ENCODE data around the gene ZNF277. TPM values are rescaled to one million over a fixed set of nuclear protein-coding genes. Genes with fewer than 3 reads are reported as not detected.
"Not testable (repeated sequence)": the region's sequence is repeated elsewhere in the genome, so short reads cannot be mapped to it uniquely, and the experiment has no call there.

The ZNF277 gene
- total RNA-seq, 1 experiment from 2014 or later = 13.1 TPM

DNA sequence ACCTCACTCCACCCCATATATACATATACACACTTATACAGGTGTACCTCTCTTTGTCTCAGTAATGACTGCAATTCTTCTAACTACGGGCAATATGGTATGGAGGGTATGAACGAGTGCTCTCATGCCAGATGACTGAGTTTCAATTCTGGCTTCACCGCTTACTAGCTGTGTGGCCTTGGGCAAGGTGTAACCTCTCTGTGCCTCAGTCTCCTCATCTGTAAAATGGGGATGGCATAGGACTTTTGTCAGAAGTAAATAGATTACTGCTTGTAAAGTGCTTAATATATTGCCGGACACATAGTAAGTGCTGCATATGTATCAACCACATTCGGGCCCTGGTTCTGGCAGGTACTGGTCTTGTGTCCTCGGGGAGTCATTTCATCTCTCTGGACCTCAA, 183.7 kb downstream of the ZNF277 start:
- WGBS (ENCODE audit: extremely low coverage, insufficient read length, low lambda C conversion rate) = no CpG with 5 or more reads among the region's 6 CpGs
- Histone ChIP-seq H3K9ac (ENCODE audit: extremely low read depth, insufficient read length, low read length) (no peak overlapping the region), H3K4ac (ENCODE audit: low read depth, low read length) (no peak overlapping the region), H3K18ac (ENCODE audit: insufficient read length, low read depth, low read length) (no peak overlapping the region), H4K91ac (ENCODE audit: insufficient read length, low read depth, low read length) (no peak overlapping the region), H2BK120ac (ENCODE audit: low read depth, low read length, poor library complexity, severe bottlenecking) (no peak overlapping the region), H3K23me2 (ENCODE audit: insufficient read length, low read depth, low read length, poor library complexity, severe bottlenecking) (no peaks in the 10 kb centered on the region), H3T11ph (ENCODE audit: low read length) (no peak overlapping the region), H2BK5ac (ENCODE audit: insufficient read length, low read length) (no peak overlapping the region), H3K27ac (ENCODE audit: insufficient read length, low read depth, low read length) (no peak overlapping the region), H4K8ac (replicated peaks; ENCODE audit: insufficient read length, low read depth, low read length) (no peak overlapping the region), H2BK20ac (ENCODE audit: low read depth, low read length, poor library complexity, severe bottlenecking) (no peak overlapping the region), H3K56ac (ENCODE audit: insufficient read length, low read depth, low read length) (no peak overlapping the region), H2BK15ac (ENCODE audit: low read depth, low read length) (no peak overlapping the region), H3K27me3 (ENCODE audit: insufficient read depth, low read length) (no peaks in the 10 kb centered on the region), H3K14ac (ENCODE audit: insufficient read depth, low read length) (no peak overlapping the region), H3K23ac (ENCODE audit: insufficient read length, low read depth, low read length) (no peak overlapping the region), H4K20me1 (ENCODE audit: control insufficient read depth, insufficient read depth, insufficient read length) (no peaks in the 10 kb centered on the region), H3K79me2 (ENCODE audit: insufficient read depth, low read length) (no peaks in the 10 kb centered on the region), H2AK5ac (ENCODE audit: insufficient read length, low read length) (no peak overlapping the region), H3K79me1 (ENCODE audit: insufficient read depth, low read depth, low read length, poor library complexity, severe bottlenecking) (no peaks in the 10 kb centered on the region), H3K4me2 (ENCODE audit: insufficient read depth, insufficient read length, low read length) (no peak overlapping the region), H3K9me3 (ENCODE audit: control insufficient read depth, low read depth, low read length) (no peaks in the 10 kb centered on the region), H4K5ac (ENCODE audit: insufficient read length, low read depth, low read length) (no peak overlapping the region), H3K4me1 (ENCODE audit: insufficient read depth, low read length) (peaks cover 2% of the 10 kb centered on the region; the same call in 1 of the 2 replicates), H2BK12ac (ENCODE audit: insufficient read length, low read depth, low read length) (no peak overlapping the region), H2AFZ (ENCODE audit: low read length) (no peak overlapping the region)
- no peaks in the 10 kb centered on the region; a peak in 1 of 5 replicates for H3K9me3 Mint-ChIP-seq
- H3K4me1 Mint-ChIP-seq = peaks cover 4 to 8% of the 10 kb centered on the region in 2 experiments; a peak in 3 of 4 replicates
- H3K4me3 Mint-ChIP-seq = no peak overlapping the region
- no peak for DNase-seq
- TF ChIP-seq, protein P1, sequence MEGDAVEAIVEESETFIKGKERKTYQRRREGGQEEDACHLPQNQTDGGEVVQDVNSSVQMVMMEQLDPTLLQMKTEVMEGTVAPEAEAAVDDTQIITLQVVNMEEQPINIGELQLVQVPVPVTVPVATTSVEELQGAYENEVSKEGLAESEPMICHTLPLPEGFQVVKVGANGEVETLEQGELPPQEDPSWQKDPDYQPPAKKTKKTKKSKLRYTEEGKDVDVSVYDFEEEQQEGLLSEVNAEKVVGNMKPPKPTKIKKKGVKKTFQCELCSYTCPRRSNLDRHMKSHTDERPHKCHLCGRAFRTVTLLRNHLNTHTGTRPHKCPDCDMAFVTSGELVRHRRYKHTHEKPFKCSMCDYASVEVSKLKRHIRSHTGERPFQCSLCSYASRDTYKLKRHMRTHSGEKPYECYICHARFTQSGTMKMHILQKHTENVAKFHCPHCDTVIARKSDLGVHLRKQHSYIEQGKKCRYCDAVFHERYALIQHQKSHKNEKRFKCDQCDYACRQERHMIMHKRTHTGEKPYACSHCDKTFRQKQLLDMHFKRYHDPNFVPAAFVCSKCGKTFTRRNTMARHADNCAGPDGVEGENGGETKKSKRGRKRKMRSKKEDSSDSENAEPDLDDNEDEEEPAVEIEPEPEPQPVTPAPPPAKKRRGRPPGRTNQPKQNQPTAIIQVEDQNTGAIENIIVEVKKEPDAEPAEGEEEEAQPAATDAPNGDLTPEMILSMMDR (conservative IDR thresholded peaks at IDR 0.05) = no peak
- peaks cover 0 to 2% (median 0%) of the 10 kb centered on the region in 3 experiments; a peak in 1 of 7 replicates for H3K36me3 Mint-ChIP-seq (ENCODE audit: insufficient read depth in 1 of 3, low read depth in 3 of 3)
- peaks cover 7% of the 10 kb centered on the region; the same call in 1 of the 2 replicates for H3K27me3 Mint-ChIP-seq (ENCODE audit: low read depth)
- no peak overlapping the region for H3K27ac Mint-ChIP-seq

DNA sequence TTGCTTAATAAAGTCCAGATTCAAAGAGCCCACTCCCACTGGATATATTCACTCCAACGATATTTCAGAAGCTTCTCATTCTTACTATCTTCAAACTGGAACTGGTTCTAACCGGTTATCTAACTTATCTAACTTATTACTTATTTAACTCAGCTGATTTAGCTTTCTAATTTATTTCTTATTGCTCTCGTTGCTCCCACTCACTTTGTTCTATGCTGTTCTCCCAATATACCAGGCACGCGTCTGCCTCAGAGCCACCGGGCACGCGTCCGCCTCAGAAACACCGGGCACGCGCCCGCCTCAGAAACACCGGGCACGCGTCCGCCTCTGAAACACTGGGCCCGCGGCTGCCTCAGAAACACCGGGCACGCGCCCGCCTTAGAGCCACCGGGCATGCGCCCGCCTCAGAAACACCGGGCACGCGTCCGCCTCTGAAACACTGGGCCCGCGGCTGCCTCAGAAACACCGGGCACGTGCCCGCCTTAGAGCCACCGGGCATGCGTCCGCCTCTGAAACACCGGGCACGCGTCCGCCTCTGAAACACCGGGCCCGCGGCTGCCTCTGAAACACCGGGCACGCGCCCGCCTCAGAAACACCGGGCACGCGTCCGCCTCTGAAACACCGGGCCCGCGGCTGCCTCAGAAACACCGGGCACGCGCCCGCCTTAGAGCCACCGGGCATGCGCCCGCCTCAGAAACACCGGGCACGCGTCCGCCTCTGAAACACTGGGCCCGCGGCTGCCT, 184.8 kb downstream of the ZNF277 start:
- H3K18ac ChIP-seq (ENCODE audit: insufficient read length, low read depth, low read length); H3T11ph ChIP-seq (ENCODE audit: low read length); H3K4ac ChIP-seq (ENCODE audit: low read depth, low read length); H2AK5ac ChIP-seq (ENCODE audit: insufficient read length, low read length); H4K20me1 ChIP-seq (ENCODE audit: control insufficient read depth, insufficient read depth, insufficient read length); H3K27me3 Mint-ChIP-seq (ENCODE audit: low read depth); H3K4me1 Mint-ChIP-seq; H4K8ac ChIP-seq (replicated peaks; ENCODE audit: insufficient read length, low read depth, low read length); H3K23me2 ChIP-seq (ENCODE audit: insufficient read length, low read depth, low read length, poor library complexity, severe bottlenecking); H3K4me1 ChIP-seq (ENCODE audit: insufficient read depth, low read length); H3K36me3 Mint-ChIP-seq (ENCODE audit: insufficient read depth in 1 of 3, low read depth in 3 of 3); H3K79me1 ChIP-seq (ENCODE audit: insufficient read depth, low read depth, low read length, poor library complexity, severe bottlenecking); H2BK20ac ChIP-seq (ENCODE audit: low read depth, low read length, poor library complexity, severe bottlenecking); H3K56ac ChIP-seq (ENCODE audit: insufficient read length, low read depth, low read length); H3K23ac ChIP-seq (ENCODE audit: insufficient read length, low read depth, low read length); H2BK12ac ChIP-seq (ENCODE audit: insufficient read length, low read depth, low read length); H2BK120ac ChIP-seq (ENCODE audit: low read depth, low read length, poor library complexity, severe bottlenecking); H3K79me2 ChIP-seq (ENCODE audit: insufficient read depth, low read length); H3K9me3 Mint-ChIP-seq; H2BK5ac ChIP-seq (ENCODE audit: insufficient read length, low read length); H3K4me2 ChIP-seq (ENCODE audit: insufficient read depth, insufficient read length, low read length); H2BK15ac ChIP-seq (ENCODE audit: low read depth, low read length); H3K27ac ChIP-seq (ENCODE audit: insufficient read length, low read depth, low read length); H3K9ac ChIP-seq (ENCODE audit: extremely low read depth, insufficient read length, low read length); H2AFZ ChIP-seq (ENCODE audit: low read length); H4K91ac ChIP-seq (ENCODE audit: insufficient read length, low read depth, low read length); H3K27me3 ChIP-seq (ENCODE audit: insufficient read depth, low read length); H4K5ac ChIP-seq (ENCODE audit: insufficient read length, low read depth, low read length); H3K9me3 ChIP-seq (ENCODE audit: control insufficient read depth, low read depth, low read length): not testable (repeated sequence)
- 100% methylated on average over 1 of the region's 69 CpGs for WGBS (ENCODE audit: extremely low coverage, insufficient read length, low lambda C conversion rate)
- H3K27ac Mint-ChIP-seq = peak overlapping the region in 1 of 3 experiments; percentile 76; a peak in 3 of 7 replicates
- DNase-seq = peak; percentile 43
- H3K14ac ChIP-seq (ENCODE audit: insufficient read depth, low read length) = 0 out of 2 replicates have a peak overlapping the region, but pooled peaks have one; percentile 47
- peak overlapping the region; percentile 63 to 80 for H3K4me3 Mint-ChIP-seq

All from H9 (cell line).